Fibroblast of pulmonary artery (primary cell): ENCODE measurements around the gene MTCL3.

Experiments
- DNase-seq: peaks from one replicate; pipeline ENCODE4 v3.0.0-alpha.2; 2010; ENCODE audit warnings: low read depth
- H3K4me3 ChIP-seq: replicated peaks from 2 replicates; pipeline ENCODE4 v1.5.1; 2011; ENCODE audit warnings: low read depth, mild to moderate bottlenecking, control low read depth, low read length, moderate library complexity
- CTCF ChIP-seq: IDR thresholded peaks from 2 replicates; pipeline ENCODE4 v1.5.1; 2011; ENCODE audit warnings: mild to moderate bottlenecking, control low read depth, low read length, inconsistent platforms; ENCODE audit errors: missing control alignments

The MTCL3 gene

GRCh38 chr6:127456465-127456864, 62.7 kb downstream of the MTCL3 start:
- no peak for TF ChIP-seq CTCF
- H3K4me3 ChIP-seq = no peak overlapping the region
- no peak for DNase-seq

- no peak for TF ChIP-seq CTCF
- no peak for DNase-seq
- H3K4me3 ChIP-seq = no peak overlapping the region
Measured at GRCh38 chr6:127453845-127454619, 65.1 kb downstream of the MTCL3 start.

GRCh38 chr6:127452803-127453202, 66.3 kb downstream of the MTCL3 start:
- TF ChIP-seq CTCF = no peak
- no peak overlapping the region for H3K4me3 ChIP-seq
- DNase-seq = no peak

GRCh38 chr6:127451388-127451787, 67.7 kb downstream of the MTCL3 start:
- no peak for TF ChIP-seq CTCF
- DNase-seq = no peak

GRCh38 chr6:127447780-127448179, 71.4 kb downstream of the MTCL3 start:
- no peak overlapping the region for H3K4me3 ChIP-seq
- no peak for DNase-seq
- no peak for TF ChIP-seq CTCF

More at GRCh38 chr6:127451388-127451787, 67.7 kb downstream of the MTCL3 start:
- H3K4me3 ChIP-seq = no peak overlapping the region

- H3K4me3 ChIP-seq = no peak overlapping the region
- peak; percentile 17 for DNase-seq
- no peak for TF ChIP-seq CTCF
Measured at GRCh38 chr6:127446356-127446755, 72.8 kb downstream of the MTCL3 start.

- TF ChIP-seq CTCF = no peak
- no peak overlapping the region for H3K4me3 ChIP-seq
- DNase-seq = no peak
Measured at GRCh38 chr6:127441881-127442280, 77.3 kb downstream of the MTCL3 start.
